T-helper 2 cell (primary cell): ENCODE measurements around the gene PRODH.
"Not testable (repeated sequence)": the region's sequence is repeated elsewhere in the genome, so short reads cannot be mapped to it uniquely, and the experiment has no call there.

ENCODE experiments used
- DNase-seq, 5 experiments: peaks; one replicate each; pipeline versions ENCODE4 v3.0.0 to v3.0.0-alpha.2; 2012 to 2022

The PRODH gene

DNA sequence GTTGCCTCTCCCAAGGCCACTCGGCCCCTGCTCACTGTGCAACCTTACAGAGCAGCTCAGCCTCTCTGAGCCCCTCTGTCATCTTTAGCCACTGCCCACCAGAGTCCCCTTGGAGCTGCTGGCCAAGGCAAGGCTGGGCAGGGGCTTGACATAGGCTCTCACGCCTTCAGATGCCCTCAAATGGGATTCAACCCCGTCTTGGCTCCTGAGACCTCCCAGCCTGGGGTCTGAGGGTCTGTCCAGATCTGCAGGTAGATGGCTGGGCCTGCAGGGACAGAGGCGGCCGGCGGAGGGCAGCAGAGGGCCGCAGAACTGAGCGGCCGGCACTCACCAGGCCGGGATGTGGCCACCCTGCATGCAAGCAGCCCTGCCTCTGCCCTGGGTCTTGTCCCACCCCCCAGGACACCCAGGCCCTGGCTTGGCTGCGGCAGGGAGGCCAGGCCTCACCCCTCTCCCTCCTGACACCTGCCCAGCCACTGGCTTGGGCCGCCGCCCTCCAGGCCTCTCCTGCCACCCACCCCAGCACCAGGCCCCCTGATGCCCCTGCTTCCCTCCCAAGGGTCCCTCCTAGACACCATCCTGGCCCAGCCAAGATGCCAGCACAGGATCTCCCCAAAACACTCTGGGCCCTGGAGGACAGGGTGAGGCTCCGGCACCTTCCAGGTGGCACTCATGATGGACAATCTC lies 18.4 kb upstream of the PRODH start:
- DNase-seq: peak; percentile 12 to 48 (median 37)

DNA sequence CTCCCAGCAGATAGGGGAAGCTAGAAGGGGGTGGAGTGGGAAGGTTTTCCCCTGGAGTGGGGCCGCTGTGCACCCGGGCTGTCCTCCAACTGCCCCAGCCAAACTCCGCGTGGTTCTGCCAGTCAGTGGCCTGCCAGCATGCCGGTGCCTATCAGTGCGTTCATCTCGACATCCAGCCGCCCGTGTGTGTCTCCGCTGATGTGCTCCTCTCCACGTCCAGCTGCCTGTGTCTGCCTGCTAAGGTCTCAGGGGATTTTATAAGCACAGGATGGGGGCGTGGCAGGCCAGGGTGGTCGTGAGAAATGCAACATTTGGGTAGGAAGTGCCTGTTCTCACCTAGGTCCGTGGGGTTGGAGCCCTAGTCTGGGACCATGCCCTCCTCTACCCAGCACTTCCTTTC lies 17.0 kb upstream of the PRODH start:
- DNase-seq: not testable (repeated sequence)

DNA sequence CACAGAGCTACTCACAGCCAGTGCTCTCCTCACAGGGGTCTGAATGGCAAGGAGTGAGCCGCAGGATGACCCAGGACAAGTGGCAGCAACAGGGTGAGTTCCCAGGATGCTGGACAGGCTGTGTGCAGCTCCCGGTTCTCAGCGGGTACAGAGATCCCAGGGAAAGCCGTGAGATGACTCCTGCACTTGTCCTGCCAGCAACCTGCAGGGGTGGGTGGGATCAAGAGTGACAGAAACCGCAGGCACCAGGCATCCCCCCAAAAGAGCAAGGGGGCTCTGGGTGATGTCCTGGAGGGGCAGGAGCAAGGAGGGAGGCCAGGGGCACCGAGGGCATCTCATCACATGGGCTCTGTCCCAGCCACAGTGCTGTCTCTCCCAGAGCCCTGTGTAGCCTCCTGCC lies 15.9 kb upstream of the PRODH start:
- DNase-seq: no peak

DNA sequence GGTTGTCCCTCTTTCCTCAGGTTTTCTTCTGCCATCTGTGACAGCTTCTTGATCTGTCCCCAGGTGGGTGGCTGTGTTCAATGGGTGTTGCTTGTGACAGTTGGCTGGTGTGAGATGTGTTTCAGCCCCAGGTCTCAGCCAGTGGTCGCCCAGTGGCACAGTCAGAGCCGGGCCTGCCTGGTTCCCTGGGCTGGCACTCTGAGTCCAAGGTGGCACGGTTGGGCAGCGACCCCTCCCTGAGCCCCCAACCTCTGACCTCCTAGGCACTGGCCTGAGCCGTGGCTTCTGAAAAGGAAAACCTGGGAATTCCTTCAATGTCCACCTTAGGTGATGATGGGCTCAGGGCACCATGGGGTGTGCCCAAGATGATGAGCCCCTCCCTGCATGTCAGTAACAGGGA lies 14.0 kb upstream of the PRODH start:
- no peak for DNase-seq

DNA sequence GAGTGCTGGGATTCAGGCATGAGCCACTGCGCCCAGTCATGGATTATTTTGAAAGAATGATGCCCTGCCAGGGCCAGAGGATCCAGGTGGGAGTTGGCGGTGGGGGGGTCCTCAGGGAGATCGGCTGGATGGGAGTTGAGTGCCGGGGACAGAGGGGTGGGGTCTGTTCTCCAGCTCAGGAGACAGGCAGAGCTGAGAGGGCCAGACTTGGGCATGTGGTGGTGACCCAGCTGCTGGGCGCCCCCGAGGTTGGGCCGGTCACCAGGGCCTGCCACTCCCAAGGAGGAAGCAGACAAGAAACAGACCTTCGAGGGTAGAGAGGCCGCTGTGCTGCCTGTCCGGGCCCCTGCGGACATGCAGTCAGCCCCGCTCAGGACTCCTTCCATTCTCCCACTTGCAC lies 11.8 kb upstream of the PRODH start:
- no peak for DNase-seq

DNA sequence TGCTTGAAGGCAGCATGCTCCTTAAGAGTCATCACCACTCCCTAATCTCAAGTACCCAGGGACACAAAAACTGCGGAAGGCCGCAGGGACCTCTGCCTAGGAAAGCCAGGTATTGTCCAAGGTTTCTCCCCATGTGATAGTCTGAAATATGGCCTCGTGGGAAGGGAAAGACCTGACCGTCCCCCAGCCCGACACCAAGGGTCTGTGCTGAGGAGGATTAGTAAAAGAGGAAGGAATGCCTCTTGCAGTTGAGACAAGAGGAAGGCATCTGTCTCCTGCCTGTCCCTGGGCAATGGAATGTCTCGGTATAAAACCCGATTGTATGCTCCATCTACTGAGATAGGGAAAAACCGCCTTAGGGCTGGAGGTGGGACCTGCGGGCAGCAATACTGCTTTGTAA lies 11.0 kb upstream of the PRODH start:
- not testable (repeated sequence) for DNase-seq

DNA sequence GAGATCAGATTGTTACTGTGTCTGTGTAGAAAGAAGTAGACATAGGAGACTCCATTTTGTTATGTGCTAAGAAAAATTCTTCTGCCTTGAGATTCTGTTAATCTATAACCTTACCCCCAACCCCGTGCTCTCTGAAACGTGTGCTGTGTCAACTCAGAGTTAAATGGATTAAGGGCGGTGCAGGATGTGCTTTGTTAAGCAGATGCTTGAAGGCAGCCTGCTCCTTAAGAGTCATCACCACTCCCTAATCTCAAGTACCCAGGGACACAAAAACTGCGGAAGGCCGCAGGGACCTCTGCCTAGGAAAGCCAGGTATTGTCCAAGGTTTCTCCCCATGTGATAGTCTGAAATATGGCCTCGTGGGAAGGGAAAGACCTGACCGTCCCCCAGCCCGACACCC lies 2.6 kb upstream of the PRODH start:
- not testable (repeated sequence) for DNase-seq

DNA sequence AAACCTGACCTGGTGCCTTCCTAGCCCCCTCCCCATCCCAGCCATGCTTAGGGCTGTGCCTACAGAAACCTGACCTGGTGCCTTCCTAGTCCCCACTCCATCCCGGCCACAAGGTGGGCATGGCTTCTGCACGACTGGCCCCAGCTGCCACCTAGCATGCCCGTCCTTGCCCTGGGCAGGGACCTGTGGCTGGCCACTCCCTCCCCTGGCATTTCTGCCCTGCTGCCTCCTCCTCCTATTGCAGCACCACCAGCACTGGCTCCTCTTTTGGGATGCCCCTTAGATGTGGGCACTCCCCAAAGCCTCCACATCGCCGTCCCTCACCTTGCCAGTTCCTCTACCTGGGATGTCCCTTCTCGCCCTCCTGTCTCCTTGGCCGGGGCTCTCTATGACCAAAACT lies 1.4 kb downstream of the PRODH start:
- DNase-seq: not testable (repeated sequence)

DNA sequence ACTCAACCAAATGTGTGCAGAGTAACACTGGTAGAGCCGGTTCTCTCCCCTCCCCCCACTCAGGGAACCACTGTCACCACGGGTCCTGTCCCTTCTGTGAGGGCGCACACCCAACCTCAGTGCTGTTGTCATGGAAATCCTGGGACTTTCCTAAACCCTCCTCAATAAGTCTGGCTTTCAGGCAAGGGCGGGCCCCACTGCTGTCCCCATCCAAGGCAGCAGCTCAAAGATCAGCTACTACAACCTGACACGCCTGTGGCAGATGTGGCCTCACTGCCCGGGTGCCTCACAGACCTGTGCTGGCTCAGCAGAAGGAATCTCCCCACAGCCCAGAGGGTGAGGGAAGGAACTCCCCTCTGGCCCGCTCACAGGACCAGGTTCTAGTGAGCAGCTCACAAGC lies 2.2 kb downstream of the PRODH start:
- no peak for DNase-seq

DNA sequence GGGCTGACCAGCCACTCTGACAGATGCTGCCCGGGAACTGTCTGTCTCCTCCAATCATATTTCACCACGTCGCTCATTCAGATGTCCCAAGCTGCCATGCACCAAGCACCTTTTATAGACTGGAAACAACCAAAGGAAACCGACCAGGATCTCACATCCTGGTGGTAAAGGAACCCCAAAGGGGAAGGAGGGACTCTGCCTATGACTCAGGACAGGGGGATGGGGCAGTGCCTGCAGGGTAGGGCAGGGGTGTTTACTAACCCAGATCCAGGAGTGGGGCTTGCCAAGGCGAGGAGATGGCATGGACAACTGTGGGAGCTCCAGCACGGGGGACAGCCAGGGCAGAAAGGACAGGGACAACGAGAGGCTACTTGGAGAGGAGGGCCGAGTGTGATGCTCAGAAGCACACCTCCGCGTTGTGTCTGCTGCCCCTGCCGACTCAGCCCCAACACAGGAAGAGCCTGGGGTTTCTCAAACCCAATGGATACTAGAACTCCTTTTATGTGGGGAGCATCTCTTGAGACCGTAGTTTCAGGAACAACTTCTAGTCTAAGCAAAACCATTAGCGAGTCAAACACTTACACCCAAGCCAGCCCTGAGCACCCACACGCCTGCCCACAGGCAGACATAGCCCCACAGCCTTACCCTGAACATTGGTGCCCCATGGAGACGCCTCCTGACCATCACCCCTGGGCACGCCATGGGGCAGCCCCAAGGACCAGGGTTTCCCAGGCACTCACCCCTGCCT lies 4.0 kb downstream of the PRODH start:
- DNase-seq: no peak

DNA sequence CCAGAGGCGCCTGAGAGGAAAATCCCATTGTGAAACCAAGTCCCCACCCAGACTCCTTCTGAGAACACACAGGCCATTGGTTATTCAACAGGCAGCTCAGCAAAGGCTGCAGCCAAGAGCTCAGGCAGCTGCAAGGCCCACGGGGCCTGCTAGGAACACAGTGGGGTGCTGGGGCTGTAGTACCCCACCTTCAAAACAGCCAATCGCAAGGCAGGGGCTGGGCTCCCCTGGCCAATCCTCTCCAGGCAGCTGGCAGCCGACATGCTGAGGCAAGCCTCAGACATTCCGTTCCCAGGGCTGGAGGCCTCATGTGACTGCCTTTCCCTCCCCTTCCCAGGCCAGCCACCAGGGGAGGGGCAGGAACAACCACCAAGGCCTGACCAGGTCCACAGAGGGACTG lies 6.6 kb downstream of the PRODH start:
- no peak for DNase-seq

DNA sequence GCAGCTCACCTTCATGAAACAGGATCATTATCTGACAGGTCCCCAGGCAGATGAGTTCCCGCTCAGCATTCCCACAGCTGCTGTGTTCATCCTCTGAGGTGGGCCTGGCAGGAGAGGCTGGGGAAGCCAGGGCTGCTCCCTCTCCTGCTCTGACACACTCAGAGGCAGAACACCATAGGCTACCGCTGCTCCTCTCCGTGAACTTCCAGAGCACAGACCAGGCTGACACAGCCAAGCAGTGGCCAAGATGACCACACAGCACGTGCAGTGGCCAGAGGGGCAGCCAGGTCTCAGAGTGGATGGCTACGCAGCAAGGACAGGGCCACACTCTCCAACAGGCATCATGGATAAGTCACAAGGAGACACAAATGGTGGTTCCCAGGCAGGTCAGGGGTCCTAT lies 8.5 kb downstream of the PRODH start:
- no peak for DNase-seq

DNA sequence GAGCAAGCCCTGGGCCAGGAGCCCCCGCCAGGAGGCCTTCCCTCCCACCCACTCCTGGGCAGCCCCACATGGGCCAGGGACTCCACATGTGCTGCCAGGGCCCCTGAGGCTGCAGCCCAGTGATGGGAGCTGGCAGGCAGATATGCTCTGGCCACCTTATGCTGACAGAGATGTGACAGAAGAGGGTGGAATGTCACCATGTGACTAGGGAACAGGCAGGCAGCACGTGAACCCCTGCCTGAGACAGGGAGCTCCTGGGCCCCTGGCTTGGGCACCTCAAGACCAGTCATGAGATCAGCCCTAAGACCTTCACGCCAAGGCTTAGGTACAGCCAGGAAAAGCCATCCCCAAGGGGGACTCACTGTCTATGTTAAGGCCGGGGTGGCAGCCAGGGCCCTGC lies 9.1 kb downstream of the PRODH start:
- no peak for DNase-seq

DNA sequence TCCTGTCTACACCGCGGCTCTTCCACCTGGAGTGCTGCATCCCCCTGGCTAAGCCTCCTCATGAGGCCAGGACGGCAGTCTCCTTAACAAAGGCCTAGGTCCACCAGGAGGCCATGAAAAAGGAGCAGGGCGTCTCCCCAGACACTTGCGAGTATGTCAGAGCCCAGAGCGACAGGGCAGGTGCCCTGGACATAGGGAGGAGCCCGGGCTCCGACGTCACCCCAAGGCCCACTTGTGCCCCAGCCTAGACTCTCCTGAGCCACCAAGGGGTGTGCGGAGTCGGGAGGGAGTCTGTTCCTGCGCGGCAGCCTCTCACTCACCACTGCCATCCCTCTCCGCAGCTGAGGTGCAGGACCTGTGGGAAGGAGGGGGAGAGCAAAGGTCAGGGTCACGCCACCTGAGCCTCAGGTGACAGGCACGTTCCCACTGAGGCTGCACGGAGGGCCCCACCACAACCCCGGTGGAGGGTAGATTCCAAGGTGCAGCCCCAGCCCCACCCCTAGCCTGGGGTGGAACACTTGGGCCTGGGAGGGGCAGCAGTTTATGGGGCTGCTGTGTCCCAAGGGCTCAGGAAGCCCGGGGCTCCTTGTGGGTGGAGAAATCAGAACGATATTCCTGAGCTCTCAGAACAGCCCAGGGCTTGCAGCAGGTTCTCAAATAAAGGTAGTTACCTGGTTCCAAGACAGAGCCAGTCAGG lies 10.6 kb downstream of the PRODH start:
- no peak for DNase-seq

DNA sequence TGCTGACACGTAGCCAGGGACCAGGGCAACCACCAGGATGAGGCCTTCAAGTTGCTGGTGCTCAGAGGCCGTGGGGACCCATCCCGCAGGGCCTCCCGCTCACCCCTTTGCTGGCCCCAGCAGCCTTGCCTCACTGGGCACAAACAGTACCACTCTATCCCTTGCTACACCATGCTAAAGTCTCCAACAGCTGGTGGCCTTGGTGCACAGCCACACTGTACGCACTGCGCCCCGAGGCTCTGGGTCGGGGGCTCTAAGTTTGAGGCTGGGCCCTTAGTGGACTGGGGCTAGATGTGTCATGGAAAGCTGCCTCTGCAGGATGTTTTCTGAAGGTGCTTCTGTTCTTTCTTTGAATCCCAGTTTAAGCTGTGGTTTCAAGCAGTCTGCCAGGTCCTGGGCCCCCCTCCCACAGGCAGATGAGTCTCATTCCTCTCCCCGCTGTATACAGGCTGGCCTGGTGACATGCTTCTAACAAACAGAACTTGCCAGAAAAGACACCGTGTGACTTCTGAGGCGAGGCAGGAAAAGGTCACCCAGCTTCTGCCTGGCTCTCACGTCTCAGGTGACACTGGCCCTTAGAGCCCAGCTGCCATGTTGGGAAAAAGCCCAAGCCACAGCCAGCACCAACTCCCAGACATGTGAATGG lies 15.7 kb downstream of the PRODH start:
- DNase-seq: not testable (repeated sequence)

DNA sequence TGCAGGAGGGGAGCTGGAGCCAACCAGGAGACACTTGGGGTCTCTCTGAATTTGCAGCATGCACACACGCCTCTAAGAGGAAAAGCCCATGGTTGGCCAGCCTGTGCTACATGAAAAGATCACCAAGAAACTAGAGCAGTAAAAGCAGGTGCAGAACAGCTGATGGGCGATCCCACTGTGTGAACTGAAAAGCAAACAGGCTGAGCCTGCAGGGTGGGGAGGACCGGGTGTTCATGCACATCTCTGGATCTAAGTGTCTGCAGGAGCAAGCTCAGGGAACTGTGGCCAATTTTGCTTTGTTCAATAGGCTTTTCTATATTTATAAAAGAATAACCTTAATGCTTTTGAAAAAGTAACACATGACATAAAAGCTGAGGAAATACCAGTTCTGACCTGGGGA lies 18.3 kb downstream of the PRODH start:
- DNase-seq: not testable (repeated sequence)

DNA sequence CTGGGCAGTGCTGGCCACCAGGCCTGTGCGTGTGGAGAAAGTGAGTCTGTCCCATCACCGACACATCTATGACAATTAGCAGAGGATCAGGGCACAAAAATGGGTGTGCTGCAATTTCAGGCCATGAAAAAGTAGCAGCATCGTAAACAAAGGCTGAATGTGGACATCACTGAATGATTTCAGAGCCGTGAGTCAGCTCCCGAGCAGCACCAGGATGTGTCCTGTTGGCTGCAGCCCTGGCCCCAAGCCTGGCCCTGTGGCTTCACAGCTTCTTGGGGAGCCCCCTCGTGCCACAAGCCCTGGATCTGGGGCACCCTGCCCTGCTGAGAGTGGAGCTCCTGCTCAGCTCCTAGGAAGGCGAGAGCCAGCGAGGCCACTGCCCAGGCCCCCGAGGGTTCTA lies 20.5 kb downstream of the PRODH start:
- not testable (repeated sequence) for DNase-seq

DNA sequence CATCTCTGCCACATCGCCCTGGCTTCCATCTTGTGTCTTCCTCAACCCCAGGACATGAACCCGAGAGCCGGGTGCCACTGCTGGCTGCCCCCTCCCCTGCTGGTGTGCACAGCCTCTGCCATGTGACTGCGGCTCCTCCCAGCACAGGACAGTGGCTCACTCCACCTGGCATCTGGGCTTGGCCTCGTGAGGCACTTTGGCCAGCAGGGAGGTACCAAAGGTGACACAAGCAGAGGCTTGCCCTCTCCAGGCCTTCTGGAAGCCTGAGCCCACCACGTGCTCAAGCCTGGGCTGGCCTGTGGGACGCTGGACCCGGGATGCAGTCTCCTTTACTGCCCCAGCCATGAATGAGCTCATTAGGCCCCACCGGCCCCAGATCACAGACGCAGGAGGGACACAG lies 21.5 kb downstream of the PRODH start:
- not testable (repeated sequence) for DNase-seq

DNA sequence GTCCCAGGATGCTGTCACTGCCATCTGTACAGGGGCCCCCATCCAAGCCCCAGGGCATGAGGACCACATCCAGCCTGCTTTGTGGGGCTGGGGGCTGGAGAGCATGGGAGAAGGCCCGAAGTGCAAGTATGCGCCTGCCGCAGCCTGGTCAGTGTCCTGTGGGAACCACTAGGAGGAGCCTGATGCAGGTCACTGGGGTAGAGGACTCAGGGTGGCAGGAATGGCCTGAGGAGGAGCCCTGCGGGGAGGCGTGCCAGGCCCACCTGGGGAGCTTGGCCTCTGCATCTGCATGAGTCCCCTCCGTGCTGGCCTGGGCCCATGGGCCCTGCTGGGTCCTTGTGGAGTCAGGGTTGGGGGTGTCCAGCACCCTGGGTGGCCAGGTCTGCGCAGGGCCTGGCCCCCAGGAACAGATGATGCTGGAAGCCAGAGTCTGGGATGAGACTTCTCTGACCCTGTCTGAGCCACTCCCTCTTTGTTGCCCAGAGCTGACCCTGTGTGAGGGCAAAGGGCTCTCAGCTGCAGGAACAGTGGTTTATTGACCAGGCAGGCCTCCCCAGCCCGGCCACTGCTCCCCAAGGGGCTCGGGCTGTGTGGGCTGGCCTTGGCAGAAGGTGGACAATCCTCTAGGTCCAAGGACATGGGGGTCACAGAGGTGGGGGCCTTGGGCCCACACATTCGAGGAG lies 23.7 kb downstream of the PRODH start:
- not testable (repeated sequence) for DNase-seq

DNA sequence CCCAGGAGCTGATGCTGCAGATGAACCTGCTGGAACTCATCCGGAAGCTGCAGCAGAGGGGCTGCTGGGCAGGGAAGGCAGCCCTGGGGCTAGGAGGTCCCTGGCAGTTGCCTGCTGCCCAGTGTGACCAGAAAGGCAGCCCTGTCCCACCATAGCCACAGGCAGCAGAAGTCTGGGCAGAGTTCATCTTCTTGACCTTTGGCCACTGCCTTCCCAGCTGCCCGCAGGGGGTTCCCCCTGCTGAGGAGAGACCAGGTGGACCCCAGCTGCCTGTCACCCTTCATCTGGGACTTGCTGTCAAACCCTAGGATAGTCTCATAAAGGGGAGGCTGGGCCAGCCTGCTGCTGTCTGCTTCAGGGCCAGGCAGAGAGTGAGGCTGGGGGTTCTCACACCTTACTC lies 24.6 kb downstream of the PRODH start:
- DNase-seq: not testable (repeated sequence)

DNA sequence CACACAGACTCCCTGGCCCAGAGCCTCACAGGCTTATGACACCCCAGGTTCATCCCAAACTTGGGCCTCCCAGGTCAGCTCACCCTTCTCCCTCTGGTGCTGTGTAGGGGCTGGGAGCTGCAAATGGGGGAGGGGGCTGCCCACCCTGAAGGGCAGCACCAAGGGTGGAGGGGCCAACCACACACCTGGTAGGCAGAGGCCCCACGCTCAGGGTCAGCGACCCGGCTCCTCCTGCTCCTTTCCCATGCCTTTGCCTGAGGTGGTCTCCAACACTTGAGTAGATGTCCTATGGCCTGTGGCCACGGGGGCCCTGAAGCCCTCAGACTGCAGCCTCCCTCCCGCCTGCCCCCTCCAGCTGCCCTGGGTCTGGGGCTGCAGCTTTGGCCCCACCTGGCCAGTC lies 26.5 kb downstream of the PRODH start:
- no peak for DNase-seq

DNA sequence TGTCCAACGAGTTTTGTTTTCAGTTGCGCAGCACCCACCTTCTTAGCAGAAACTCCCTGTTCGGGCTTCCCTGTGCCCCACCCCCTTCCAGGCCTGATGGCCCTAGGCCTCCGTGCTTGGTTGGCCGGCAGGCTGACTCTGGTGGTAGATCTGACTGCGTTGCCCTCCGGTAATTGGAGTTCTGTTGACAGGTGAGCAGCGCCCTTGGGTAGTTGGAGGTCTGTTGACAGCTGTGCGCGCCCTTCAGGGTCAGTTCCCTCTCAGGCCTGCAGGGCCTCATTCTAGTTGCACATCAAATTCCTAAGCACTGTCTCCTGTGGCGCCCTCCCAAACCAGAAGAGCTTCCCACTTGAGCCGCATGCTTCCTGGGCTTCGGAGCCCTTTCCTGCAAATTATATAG lies 29.2 kb downstream of the PRODH start:
- no peak for DNase-seq

DNA sequence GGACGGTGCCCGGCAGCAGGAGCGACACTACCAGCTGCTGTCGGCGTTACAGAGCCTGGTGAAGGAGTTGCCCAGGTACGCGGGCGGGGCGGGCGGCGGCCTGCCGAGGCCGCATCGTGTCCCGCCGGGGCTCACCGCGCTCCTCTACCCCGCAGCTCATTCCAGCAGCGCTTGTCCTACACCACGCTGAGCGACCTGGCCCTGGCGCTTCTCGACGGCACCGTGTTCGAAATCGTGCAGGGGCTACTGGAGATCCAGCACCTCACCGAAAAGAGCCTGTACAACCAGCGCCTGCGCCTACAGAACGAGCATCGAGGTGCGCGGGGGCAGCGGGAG lies 29.7 kb downstream of the PRODH start:
- DNase-seq: not testable (repeated sequence)
